NCI-H2227 (cell line): ENCODE data around the gene CEMIP.

Experiments
- DNase-seq: peaks from one replicate; lab custom pipeline; 2025; ENCODE audit not compliant: unreplicated experiment; lab: John Stamatoyannopoulos, UW

The CEMIP gene

DNA sequence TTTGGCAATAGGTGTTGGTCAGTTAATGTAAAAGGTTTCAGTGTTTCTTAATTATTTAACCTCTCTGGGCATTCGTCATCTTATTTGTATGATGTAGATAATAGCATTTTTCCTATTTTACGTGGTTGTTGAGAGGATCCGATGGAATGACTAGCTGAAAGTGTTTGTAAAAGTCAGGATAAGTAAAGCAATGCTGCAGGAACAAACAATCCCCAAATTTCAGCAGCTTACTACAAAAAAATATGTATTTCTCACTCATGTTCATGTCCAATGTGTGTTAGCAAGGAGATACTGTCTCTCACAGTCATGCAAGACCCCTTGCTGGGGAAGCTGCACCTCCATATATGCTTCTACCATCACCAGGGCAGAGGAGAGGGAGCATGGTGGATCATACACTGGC lies 38.7 kb downstream of the CEMIP start:
- no peak for DNase-seq

GRCh38 chr15:80819001-80819400 lies 39.8 kb downstream of the CEMIP start:
- no peak for DNase-seq

DNA sequence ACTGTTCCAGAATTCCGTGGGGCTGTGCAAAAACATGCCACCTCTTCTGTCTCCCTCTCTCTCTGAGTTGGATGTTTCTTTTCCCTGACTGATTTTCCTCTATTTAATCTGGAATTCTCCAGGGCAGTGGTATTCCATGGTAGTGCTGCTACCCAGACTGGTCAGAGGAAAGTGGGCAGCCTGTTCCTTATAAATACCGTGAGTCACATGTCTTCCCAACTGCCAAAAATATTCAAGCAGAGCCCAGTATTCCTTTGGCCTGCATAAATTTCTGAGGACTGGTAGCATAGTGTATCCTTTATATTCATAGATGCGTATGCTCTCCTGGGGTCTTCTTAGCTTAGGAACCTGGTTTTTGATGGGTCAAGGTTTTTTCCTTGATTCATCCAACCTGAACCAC lies 40.9 kb downstream of the CEMIP start:
- no peak for DNase-seq

- DNase-seq: no peak
These were observed 43.1 kb downstream of the CEMIP start for GRCh38 chr15:80822256-80822655.

GRCh38 chr15:80822676-80823075 lies 43.5 kb downstream of the CEMIP start:
- no peak for DNase-seq

- no peak for DNase-seq
These were observed 44.0 kb downstream of the CEMIP start for GRCh38 chr15:80823120-80823519.

DNA sequence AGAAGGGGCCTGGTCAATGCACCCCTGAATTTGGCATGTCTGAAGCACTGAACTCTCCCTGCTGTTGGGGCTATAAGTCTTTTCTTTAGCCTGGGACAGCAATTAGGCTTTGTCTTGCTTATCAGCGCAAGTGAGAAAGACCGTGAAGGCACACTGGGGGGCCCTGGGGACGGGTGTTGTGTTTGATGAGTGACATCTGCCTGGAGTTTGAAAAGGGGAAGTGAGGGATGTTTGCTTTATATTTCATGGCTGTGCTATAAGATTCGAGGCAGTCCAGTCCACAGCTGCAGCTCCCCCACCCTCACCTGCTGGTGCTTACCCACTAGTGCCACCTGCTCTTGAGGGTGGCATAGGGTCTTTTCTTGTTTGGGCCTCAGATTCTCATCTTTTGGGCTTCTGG lies 44.8 kb downstream of the CEMIP start:
- no peak for DNase-seq

DNA sequence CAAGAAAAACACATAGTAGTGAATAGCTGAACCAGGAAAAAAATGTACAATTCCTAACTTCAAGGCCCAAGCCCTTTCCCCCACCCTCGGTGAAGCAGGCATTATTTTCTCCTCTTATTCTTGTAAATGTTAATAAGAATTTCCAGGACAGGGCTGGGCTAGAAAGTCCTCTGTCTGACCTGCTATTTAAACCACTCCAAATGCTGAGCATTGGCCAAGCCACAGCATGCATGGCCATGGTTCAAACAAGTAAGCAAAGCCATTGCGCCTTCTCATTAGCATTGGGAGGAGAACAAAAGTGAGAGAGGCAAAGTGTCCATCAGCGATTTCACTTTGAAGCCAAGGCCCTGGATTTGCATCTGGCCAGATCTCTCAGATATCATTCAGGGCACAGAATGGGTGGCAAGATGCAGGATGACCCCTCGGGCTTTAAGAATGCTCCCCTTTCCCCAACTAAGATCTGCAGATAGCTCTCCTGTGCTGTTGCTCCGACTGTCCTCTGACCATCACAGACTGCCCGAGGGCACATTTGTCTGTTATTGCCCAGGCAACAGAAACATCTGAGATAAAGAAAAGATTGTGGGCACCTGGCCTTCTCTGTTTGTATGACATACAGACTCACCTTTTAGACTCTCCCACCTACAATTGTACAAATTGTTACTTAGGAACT lies 46.3 kb downstream of the CEMIP start:
- no peak for DNase-seq

GRCh38 chr15:80828796-80829195 lies 49.6 kb downstream of the CEMIP start:
- DNase-seq: no peak

- DNase-seq: no peak
These were observed 51.5 kb downstream of the CEMIP start for GRCh38 chr15:80830677-80831076.

DNA sequence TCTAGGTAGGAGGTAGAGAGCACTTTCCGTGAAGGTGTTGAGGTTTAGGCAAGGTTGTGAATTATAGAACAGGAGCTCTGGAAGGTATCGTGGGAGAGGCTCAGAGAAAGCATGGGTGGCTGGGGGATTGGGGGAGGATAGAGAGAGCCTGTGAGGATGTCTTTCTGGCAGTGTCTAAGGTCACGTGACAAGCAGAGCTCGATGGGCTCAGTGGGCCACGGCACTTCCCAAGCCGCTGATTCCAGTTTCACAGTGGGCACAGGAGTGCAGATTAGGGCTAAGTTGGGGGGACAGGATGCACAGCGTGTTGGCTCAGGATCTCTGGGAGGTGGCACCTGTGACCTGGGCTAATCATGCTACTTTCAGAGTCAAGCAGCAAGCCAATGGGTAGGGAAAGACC lies 52.0 kb downstream of the CEMIP start:
- DNase-seq: no peak

DNA sequence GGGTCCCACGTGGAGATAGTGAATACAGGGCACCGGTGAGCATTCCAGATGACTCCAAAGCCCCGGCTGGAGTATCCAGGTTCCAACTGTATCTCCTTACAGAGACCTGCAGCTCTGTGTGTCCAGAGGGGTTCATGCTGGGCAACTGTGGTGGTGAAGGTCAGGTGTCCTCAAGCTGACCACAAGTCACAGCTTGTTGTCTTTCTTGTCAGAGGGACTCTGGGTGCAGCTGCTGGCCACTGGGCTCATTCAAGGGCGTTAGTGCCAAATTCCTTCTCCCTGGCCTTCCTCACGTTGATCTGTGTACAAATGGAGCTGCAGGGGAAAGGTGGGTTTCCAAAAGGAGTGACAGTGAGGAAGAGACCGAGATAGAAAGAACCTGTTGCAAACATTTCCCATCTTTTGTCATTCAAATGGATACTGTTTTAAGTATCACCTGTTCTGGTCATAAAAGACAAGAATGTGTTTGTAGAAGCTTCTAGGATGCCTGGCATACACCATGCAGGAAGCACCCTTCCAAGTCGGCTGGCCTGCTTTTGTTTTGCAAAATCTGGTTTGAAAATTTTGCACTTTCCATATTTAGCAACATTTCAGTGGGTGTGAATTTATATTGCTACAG lies 52.5 kb downstream of the CEMIP start:
- no peak for DNase-seq

- no peak for DNase-seq
These were observed 53.5 kb downstream of the CEMIP start for GRCh38 chr15:80832686-80833085.

- DNase-seq: no peak
These were observed 55.2 kb downstream of the CEMIP start for GRCh38 chr15:80834402-80834801.

- no peak for DNase-seq
These were observed 55.7 kb downstream of the CEMIP start for GRCh38 chr15:80834906-80835305.

DNA sequence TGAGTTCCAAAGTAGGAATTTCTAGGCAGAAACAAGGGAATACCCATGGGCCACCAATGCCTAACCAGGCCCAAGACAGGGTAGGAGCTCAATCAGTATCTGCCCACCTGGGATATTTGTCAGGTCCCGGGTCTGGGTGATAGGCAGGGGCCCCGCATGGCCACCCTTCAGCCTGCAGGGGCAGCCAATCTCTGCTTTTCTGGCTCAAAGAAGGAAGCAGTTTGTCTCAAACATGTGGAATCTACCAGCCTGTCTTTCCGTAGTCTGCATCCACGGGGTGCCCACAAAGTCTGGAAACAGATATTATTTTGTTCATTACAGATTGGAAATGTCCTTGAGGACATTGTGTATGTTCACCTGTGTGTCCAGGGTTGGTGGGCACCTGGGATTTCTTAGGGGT lies 56.2 kb downstream of the CEMIP start:
- DNase-seq: no peak

- no peak for DNase-seq
These were observed 57.1 kb downstream of the CEMIP start for GRCh38 chr15:80836223-80836622.

- DNase-seq: no peak
These were observed 57.8 kb downstream of the CEMIP start for GRCh38 chr15:80837006-80837405.

DNA sequence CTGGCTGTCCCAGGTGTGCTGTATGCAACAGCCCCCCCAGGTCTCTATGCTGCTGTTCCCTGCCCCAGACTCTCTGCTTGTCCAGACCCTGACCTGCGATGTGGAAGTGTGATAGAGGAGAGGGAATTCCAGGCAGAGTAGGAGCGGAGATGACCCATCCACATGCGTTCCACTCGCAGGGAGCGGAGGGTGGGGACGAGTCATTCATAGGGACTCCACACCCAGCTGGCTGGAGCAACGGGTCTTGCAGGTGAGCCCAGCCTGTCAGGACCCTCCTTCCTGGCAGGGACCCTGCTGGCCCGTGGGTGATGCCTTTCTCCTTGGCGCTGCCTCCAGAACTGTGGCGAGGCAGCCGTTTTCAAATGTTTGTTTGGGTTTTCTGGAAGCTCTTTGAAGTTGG lies 58.8 kb downstream of the CEMIP start:
- DNase-seq: no peak

GRCh38 chr15:80838666-80839065 lies 59.5 kb downstream of the CEMIP start:
- DNase-seq: no peak

DNA sequence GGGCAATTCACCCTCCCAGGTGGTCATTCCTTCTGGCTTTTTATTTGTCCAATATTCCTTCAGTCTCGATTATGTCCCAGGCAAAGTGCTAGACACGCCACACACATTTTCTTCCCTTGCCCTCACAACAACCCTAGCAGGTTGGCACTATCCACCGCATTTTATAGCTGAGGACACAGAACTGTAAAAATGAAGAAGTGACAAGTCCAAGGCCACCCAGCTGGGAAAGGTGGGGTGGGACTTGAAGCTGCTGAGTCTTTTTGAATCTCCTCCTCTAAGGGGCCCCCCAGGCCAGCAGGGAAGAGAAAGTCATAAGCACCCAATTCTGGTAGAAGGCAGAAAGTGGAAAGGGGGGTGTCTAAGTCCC lies 60.6 kb downstream of the CEMIP start:
- DNase-seq: no peak

DNA sequence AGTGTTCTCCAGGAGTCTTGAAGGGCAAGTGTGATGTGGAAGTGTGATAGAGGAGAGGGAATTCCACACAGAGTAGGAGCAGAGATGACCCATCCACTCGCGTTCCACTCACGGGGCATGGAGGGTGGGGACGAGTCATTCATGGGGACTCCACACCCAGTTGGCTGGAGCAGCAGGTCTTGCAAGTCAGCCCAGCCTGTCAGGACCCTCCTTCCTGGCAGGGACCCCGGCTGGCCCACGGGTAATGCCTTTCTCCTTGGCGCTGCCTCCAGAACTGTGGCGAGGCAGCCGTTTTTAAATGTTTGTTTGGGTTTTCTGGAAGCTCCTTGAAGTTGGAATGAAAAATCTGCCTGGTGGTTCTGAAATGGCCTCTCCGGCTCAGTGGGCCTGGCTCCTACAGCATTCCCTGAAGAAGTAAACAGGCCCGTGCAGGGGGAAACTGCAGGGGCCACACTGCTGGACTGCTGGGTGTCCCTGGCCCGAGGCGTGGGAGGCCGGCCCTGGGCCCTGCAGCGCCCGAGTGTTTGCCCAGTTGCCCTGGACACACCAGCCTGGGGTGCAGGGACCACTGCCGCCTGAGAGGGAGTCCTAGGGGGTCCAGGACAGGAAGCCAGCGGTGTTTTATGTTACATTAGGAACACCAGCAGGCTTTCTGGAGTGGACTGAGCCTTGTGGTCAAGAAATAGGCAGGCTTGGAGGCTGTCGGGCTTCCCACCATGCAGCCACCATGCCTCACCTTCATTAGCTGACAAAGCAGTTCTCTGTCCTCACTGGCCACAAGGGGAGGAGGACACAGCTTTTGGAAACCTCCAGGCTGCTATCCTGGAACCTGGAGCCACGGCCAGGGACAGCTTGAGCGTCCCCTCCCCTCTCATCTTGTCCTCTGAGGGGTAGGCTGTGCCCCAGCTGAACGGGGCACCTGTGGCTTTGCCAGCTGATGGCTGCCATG lies 61.3 kb downstream of the CEMIP start:
- DNase-seq: no peak
